ENCODE results near the gene POLH. TPM values are rescaled to one million over a fixed set of nuclear protein-coding genes. Genes with fewer than 3 reads are reported as not detected.

Gene POLH
- total and polyA plus RNA-seq, 9 of the 15 experiments (the other 6 are each of a cell fraction or from before 2014, with no cell fraction given) = 5.8 to 31.6 (median 20.6) TPM

- H3K4me2 ChIP-seq (ENCODE audit: insufficient read depth, low read length) = peak within 1 kb of the TSS; percentile 99
- H3K4me3 ChIP-seq = peak within 1 kb of the TSS; percentile 58
- ChIA-PET POLR2A (interaction anchor here (0.6 to 11.8 kb wide), 62 partner anchors 8 to 1682 kb away, joined by 3 to 206 read pairs (median 4); partner anchors contain the start of genes CNPY3, HSP90AB1, POLH and POLR1C), CTCF (ENCODE audit: low intra/inter-chr PET ratio) (no interaction called here)
- no peaks in the 10 kb centered on the region for H4K20me1 ChIP-seq (replicated peaks; ENCODE audit: control insufficient read depth, insufficient read depth, low read length)
- intact Hi-C loops (cut with micrococcal nuclease) = loop anchor here (2.0 to 5.0 kb wide), 3 partner anchors 38 to 498 kb away; partner anchors contain the start of genes MRPL14, POLH, TMEM63B and XPO5
- H3K36me3 ChIP-seq (ENCODE audit: control insufficient read depth, insufficient read depth, low read length) = peaks cover 35% of the 10 kb centered on the region
- in situ Hi-C loops (cut with MboI) = no loop called here
- no peaks in the 10 kb centered on the region for H3K9me3 ChIP-seq (replicated peaks; ENCODE audit: control insufficient read depth, insufficient read depth, low read depth, low read length)
- peaks cover 9% of the 10 kb centered on the region for H3K9me1 ChIP-seq (ENCODE audit: control insufficient read depth, insufficient read depth, low read length)
- FAIRE-seq (peak; percentile 93), DNase-seq (ENCODE audit: extremely low read depth in 1 of 4, low spot score in 3 of 4) (peak; percentile 95 to 100 (median 96)), ATAC-seq (peak; percentile 79)
- WGBS (ENCODE audit: insufficient coverage, low coverage, missing lambda C conversion rate) = under 1% methylated on average over 29 of the region's 46 CpGs
- peak within 1 kb of the TSS; percentile 62 for H2AFZ ChIP-seq (ENCODE audit: low read depth, low read length)
- H3K27ac ChIP-seq (ENCODE audit: extremely low read depth, low read depth, low read length) = peak within 1 kb of the TSS; percentile 99
- H3K79me2 ChIP-seq (ENCODE audit: control insufficient read depth, insufficient read depth, low read length) = peaks cover 59% of the 10 kb centered on the region
- no TSS peak for BruUV-seq (replicated peaks)
- no peaks in the 10 kb centered on the region; a peak in 1 of 5 replicates for H3K27me3 ChIP-seq (ENCODE audit: control insufficient read depth in 2 of 2, insufficient read depth in 2 of 2, low read length in 2 of 2)
- H3K4me1 ChIP-seq (replicated peaks in 1 of 2; ENCODE audit: control insufficient read depth in 2 of 2, insufficient read depth in 2 of 2, low read length in 2 of 2) = peaks cover 39 to 57% of the 10 kb centered on the region in 2 experiments
- H3K9ac ChIP-seq (ENCODE audit: insufficient read depth in 1 of 2, low read depth in 2 of 2, low read length in 2 of 2) = peak within 1 kb of the TSS; percentile 95 to 99
- TF ChIP-seq SP1 (CRISPR knock-in tag; IDR thresholded peaks at IDR 0.05) (peak; percentile 58; the same call in 1 of the 2 replicates), ZNF3 (CRISPR knock-in tag; IDR thresholded peaks at IDR 0.05) (no peak), CBX5 (IDR thresholded peaks at IDR 0.05; ENCODE audit: borderline replicate concordance, low read depth) (no peak), OTX1 (CRISPR knock-in tag; IDR thresholded peaks at IDR 0.05) (no peak), PHF8 (IDR thresholded peaks at IDR 0.05; ENCODE audit: borderline replicate concordance, low read length) (0 out of 2 replicates have a peak, but pooled peaks have one; percentile 23), ZBTB40 (IDR thresholded peaks at IDR 0.05) (peak; percentile 12; the same call in 1 of the 2 replicates), ZBTB40 (CRISPR knock-in tag; IDR thresholded peaks at IDR 0.05) (no peak), ZNF639 (CRISPR knock-in tag; conservative IDR thresholded peaks at IDR 0.05 in 1 of 2, IDR thresholded peaks at IDR 0.05 in 1 of 2) (peak in 1 of 2 experiments; percentile 83; a peak in 1 of 4 replicates), CREM (IDR thresholded peaks at IDR 0.05; ENCODE audit: low read depth) (peak; percentile 97), RFX7 (CRISPR knock-in tag; IDR thresholded peaks at IDR 0.05) (no peak), ZNF79 (CRISPR knock-in tag; IDR thresholded peaks at IDR 0.05; ENCODE audit: low read depth) (no peak), NR2C2 (CRISPR knock-in tag; IDR thresholded peaks at IDR 0.05) (peak; percentile 84), NR2C2 (tag; IDR thresholded peaks at IDR 0.05) (no peak)
These were observed 53.1 kb downstream of the POLH start, which contains the start of gene GTPBP2 for GRCh38 chr6:43629104-43629504. GTPBP2 (minus strand) TSS chr6:43629264; CDS start chr6:43629162, 102 bp downstream.
